NCI-H460 (cell line): ENCODE data around the gene TMEM14A. TPM values are rescaled to one million over a fixed set of nuclear protein-coding genes. Genes with fewer than 3 reads are reported as not detected.

Experiments
- DNase-seq: peaks from one replicate; pipeline ENCODE4 v3.0.0-alpha.2; 2016; ENCODE audit warnings: low read depth; ENCODE audit errors: extremely low read depth
- small RNA-seq, 2 experiments: library from RNA; depleted of rRNA; stranded (forward); fragments of <200 nt; gene quantifications; one replicate each; pipeline ENCODE3, GENCODE V24; 2014
- total RNA-seq: library from RNA; depleted of rRNA; stranded (reverse); fragments of >200 nt; shearing (Covaris generic); gene quantifications from 2 replicates; pipeline ENCODE4 v1.2.3, GENCODE V29; 2014; rRNA removed

TMEM14A gene
- total RNA-seq, 1 experiment from 2014 or later = 14.4 TPM

- DNase-seq = no peak
These were observed 62.3 kb downstream of the TMEM14A start for GRCh38 chr6:52733172-52733571.

GRCh38 chr6:52734072-52734471 is 63.2 kb downstream of the TMEM14A start:
- no peak for DNase-seq

- DNase-seq = no peak
These were observed 64.2 kb downstream of the TMEM14A start for GRCh38 chr6:52735071-52735470.

- DNase-seq = no peak
These were observed 65.2 kb downstream of the TMEM14A start for GRCh38 chr6:52736145-52736544.

Small RNA genes lying within 50 kb of the gene (small RNA-seq; reads per million reads assigned to genes)
- 0 reads per million in 2 experiments for gene AL109918.2

Other genes with a start within 250 kb of the TMEM14A start
- 12.1 and 13.1 TPM in 2 replicates for gene TRAM2, start 94.1 kb upstream of the TMEM14A start, total RNA-seq
- not detected in 2 replicates for gene GSTA2, start 92.4 kb downstream of the TMEM14A start, total RNA-seq
- not detected in 2 replicates for gene GSTA1, start 132.7 kb downstream of the TMEM14A start, total RNA-seq
- gene GSTA5, start 169.7 kb downstream of the TMEM14A start, total RNA-seq = not detected in 2 replicates
- gene GSTA3, start 238.6 kb downstream of the TMEM14A start, total RNA-seq = not detected in 2 replicates